ENCODE results near the gene ACTN4.

Gene ACTN4

DNA sequence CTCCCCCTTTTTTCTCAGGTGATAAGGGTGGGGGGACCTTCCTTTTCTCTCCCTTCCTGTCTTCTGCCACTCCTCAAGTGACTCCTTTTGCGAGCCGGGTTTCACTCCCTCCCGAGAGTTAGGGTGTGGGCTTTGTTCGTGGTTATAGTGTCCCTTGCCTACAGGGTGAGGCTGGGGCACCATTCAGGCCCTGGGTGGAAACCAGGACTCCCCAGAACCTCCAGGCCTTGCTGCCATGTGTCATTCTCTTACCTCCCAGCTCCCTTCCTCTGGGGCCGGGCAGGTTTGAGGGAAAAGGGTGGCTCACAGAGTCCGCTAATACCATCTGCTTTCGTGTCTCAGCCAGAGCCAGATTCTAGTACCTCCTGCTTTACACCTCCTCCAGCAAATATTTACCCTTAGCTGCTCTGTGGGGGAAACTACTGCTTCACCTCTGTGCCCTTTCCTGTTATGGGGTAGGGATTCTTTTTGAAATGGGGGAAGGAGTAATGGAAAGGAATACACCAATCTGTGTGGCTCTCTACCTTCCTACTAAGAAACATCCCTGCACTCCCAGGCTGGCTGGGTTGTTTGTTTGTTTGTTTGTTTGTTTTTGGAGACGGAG is 2.8 kb downstream of the ACTN4 start:
- Mint-ChIP-seq H3K4me3 (peak overlapping the region; percentile 91), H3K27ac (peak overlapping the region; percentile 93), H3K4me1 (peaks cover 69% of the 10 kb centered on the region), H3K9me3 (no peaks in the 10 kb centered on the region), H3K36me3 (peaks cover 44% of the 10 kb centered on the region)
- DNase-seq (ENCODE audit: low spot score in 2 of 2) = no peak
- ATAC-seq = no peak

GRCh38 chr19:38650911-38651584 is 3.6 kb downstream of the ACTN4 start:
- Mint-ChIP-seq H3K4me3 (peak overlapping the region; percentile 91), H3K27ac (peak overlapping the region; percentile 84), H3K9me3 (no peaks in the 10 kb centered on the region), H3K4me1 (peaks cover 76% of the 10 kb centered on the region), H3K36me3 (peaks cover 51% of the 10 kb centered on the region)
- DNase-seq (ENCODE audit: low spot score in 2 of 2) (no peak), ATAC-seq (no peak)

DNA sequence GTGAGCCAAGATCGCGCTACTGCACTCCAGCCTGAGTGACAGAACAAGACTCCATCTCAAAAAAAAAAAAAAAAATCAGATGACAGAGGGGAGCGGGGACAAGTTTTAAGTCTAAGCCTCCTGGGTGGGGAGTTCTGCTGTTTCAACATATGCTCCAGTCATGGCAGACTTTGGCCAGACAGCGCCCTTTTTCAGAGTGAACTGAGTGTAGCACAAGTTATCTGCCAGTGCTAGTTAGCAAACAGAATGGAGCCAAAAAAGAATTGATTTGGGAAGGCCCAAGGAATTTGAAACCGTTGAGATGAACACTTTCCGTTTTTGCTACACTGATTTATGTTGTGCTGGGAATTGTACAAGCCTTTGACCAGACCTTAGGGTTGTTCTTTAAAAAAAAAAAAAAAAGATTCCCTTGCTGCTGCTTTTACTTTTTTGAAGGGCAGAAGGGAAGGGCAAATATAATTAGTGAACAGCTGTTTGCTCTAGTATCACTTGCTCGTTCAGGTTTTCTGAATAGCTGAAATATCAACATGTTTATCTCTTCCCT is 5.7 kb downstream of the ACTN4 start:
- Mint-ChIP-seq H3K36me3 (peaks cover 62% of the 10 kb centered on the region), H3K4me3 (peak overlapping the region; percentile 91), H3K9me3 (no peaks in the 10 kb centered on the region), H3K4me1 (peaks cover 96% of the 10 kb centered on the region), H3K27ac (peak overlapping the region; percentile 98)
- DNase-seq (ENCODE audit: low spot score in 2 of 2) = no peak
- no peak for ATAC-seq

GRCh38 chr19:38654628-38655055 is 7.2 kb downstream of the ACTN4 start:
- Mint-ChIP-seq H3K27ac (peak overlapping the region; percentile 98), H3K9me3 (no peaks in the 10 kb centered on the region), H3K4me1 (peaks cover 86% of the 10 kb centered on the region), H3K4me3 (peak overlapping the region; percentile 63), H3K36me3 (peaks cover 66% of the 10 kb centered on the region)
- DNase-seq (ENCODE audit: low spot score in 2 of 2) (no peak), ATAC-seq (no peak)

DNA sequence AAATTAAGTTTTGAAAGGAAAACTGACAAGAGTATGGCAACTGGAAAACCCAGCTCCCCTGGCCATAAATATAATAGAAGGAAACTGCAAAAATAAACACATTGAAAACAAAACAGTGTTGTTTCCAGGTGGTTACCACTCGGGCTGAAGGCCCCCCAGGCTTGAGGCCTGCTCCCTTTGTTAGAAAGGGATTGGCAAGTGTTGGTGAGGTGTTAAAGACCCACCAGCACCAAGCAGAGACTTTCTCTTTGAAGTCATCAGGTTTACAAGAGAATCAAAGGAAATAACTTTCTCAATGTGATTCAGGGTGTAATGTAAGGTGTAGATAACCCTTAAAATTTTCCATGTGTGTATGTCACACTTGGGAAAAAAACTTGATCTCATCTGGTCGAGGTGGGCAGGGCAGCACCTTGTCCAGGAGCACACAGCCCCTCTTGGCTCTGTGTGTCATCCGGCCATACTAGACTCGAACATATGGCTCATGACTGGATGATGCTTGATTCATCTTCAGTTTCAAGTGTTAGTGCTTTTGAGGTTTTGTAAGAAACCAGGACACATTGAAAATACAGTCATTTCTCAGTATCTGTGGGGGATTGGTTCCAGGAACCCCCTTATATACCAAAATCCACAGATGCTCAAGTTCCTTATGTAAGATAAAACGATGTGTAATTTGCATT is 7.8 kb downstream of the ACTN4 start:
- peak overlapping the region; percentile 98 for H3K27ac Mint-ChIP-seq
- peak overlapping the region; percentile 63 for H3K4me3 Mint-ChIP-seq
- peaks cover 73% of the 10 kb centered on the region for H3K36me3 Mint-ChIP-seq
- ATAC-seq (peak; percentile 88), DNase-seq (ENCODE audit: low spot score in 2 of 2) (peak; percentile 18 to 68)
- H3K4me1 Mint-ChIP-seq = peaks cover 85% of the 10 kb centered on the region
- H3K9me3 Mint-ChIP-seq = no peaks in the 10 kb centered on the region

- ATAC-seq (no peak), DNase-seq (ENCODE audit: low spot score in 2 of 2) (no peak)
Measured at GRCh38 chr19:38656171-38656981, 8.9 kb downstream of the ACTN4 start.

DNA sequence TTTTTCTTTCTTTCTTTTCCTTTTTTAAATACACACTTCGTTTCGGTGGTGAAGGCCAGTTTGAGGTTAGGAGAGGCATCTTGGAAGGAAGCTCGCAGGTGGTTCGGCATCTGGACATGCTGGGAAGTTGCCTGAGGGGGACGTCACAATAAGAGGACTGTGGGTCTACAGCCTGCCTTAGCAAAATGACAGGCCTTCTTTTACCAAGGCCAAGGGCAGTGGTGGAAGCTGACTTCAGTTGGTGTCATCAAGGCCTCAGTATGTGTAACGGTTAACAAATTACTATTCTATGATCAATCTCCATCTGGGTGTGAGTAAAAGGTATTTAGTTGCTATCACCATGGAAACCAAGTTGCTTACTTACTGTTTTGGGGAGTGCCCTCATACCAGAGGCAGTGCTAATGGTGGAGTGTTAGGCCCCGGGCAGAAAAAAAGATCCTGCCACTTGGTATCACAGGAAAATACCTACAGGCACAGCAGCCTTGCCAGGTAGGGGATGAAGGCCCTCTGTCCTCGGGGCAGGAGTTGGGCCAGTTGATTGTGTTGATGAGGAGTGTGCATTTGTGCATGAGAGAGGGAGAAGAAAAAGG is 10.3 kb downstream of the ACTN4 start:
- H3K9me3 Mint-ChIP-seq = no peaks in the 10 kb centered on the region
- H3K4me3 Mint-ChIP-seq = peak overlapping the region; percentile 63
- peaks cover 81% of the 10 kb centered on the region for H3K4me1 Mint-ChIP-seq
- ATAC-seq (peak; percentile 86), DNase-seq (ENCODE audit: low spot score in 2 of 2) (peak in 1 of 2 donors; percentile 65)
- H3K36me3 Mint-ChIP-seq = peaks cover 89% of the 10 kb centered on the region
- peak overlapping the region; percentile 98 for H3K27ac Mint-ChIP-seq

More at GRCh38 chr19:38656171-38656981, 8.9 kb downstream of the ACTN4 start:
- peak overlapping the region; percentile 63 for H3K4me3 Mint-ChIP-seq
- H3K9me3 Mint-ChIP-seq = no peaks in the 10 kb centered on the region
- peaks cover 85% of the 10 kb centered on the region for H3K4me1 Mint-ChIP-seq
- H3K27ac Mint-ChIP-seq = peak overlapping the region; percentile 98
- H3K36me3 Mint-ChIP-seq = peaks cover 81% of the 10 kb centered on the region

GRCh38 chr19:38658462-38659306 is 11.2 kb downstream of the ACTN4 start:
- DNase-seq (ENCODE audit: low spot score in 2 of 2) (no peak), ATAC-seq (no peak)
- H3K36me3 Mint-ChIP-seq = peaks cover 86% of the 10 kb centered on the region
- H3K4me3 Mint-ChIP-seq = peak overlapping the region; percentile 63
- peak overlapping the region; percentile 98 for H3K27ac Mint-ChIP-seq
- H3K9me3 Mint-ChIP-seq = no peaks in the 10 kb centered on the region
- H3K4me1 Mint-ChIP-seq = peaks cover 81% of the 10 kb centered on the region

DNA sequence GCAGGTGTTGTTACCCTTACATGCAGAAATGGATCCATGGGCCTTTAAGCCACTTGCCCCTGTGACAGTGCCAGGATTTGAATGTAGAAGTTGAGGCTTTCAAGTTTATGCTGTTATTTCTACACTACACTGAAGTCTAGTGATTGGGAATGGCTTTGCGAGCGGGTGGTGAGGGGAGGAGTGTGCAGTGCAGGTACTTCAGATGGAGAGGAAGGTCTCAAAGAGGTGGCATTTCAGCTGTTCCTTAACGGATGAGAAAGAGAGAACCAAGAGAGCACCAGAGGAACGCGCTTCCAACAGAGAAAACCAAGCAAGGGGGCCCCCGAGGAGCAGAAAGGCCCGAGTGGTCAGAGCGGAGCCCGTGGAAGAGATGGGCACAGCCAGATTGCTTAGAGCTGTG is 13.3 kb downstream of the ACTN4 start:
- Mint-ChIP-seq H3K4me3 (no peak overlapping the region), H3K4me1 (peaks cover 80% of the 10 kb centered on the region), H3K27ac (peak overlapping the region; percentile 58), H3K36me3 (peaks cover 71% of the 10 kb centered on the region), H3K9me3 (no peaks in the 10 kb centered on the region)
- DNase-seq (ENCODE audit: low spot score in 2 of 2) (no peak), ATAC-seq (no peak)

- Mint-ChIP-seq H3K4me3 (no peak overlapping the region), H3K27ac (peak overlapping the region; percentile 58), H3K9me3 (no peaks in the 10 kb centered on the region), H3K4me1 (peaks cover 80% of the 10 kb centered on the region), H3K36me3 (peaks cover 69% of the 10 kb centered on the region)
- no peak for ATAC-seq
- no peak for DNase-seq (ENCODE audit: low spot score in 2 of 2)
Measured at GRCh38 chr19:38661136-38661535, 13.7 kb downstream of the ACTN4 start.

DNA sequence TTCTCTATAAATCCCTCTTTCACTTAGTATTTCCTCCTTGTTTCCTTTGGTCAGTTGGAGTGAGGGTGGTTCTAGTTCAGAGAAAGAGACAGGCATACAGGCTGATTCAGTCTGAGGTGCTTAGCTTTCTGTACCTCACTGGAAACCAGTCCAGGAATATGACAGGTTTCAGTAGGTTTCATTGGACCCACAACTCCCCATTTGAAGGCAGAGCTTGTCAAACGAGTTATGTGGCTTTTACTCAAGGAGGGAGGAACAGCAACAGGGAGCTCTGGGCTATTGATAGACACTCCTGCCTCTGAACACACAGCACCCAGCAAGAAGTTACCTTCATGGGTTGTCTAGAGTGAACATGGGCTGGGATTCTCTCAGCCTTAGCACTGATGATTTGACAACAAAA is 14.5 kb downstream of the ACTN4 start:
- H3K27ac Mint-ChIP-seq = peak overlapping the region; percentile 61
- no peak for DNase-seq (ENCODE audit: low spot score in 2 of 2)
- peaks cover 62% of the 10 kb centered on the region for H3K36me3 Mint-ChIP-seq
- ATAC-seq = no peak
- no peaks in the 10 kb centered on the region for H3K9me3 Mint-ChIP-seq
- H3K4me1 Mint-ChIP-seq = peaks cover 80% of the 10 kb centered on the region
- H3K4me3 Mint-ChIP-seq = no peak overlapping the region

GRCh38 chr19:38662537-38663155 is 15.2 kb downstream of the ACTN4 start:
- peak overlapping the region; percentile 61 for H3K27ac Mint-ChIP-seq
- H3K4me1 Mint-ChIP-seq = peaks cover 79% of the 10 kb centered on the region
- DNase-seq (ENCODE audit: low spot score in 2 of 2) (no peak), ATAC-seq (no peak)
- H3K9me3 Mint-ChIP-seq = no peaks in the 10 kb centered on the region
- H3K4me3 Mint-ChIP-seq = no peak overlapping the region
- H3K36me3 Mint-ChIP-seq = peaks cover 61% of the 10 kb centered on the region

DNA sequence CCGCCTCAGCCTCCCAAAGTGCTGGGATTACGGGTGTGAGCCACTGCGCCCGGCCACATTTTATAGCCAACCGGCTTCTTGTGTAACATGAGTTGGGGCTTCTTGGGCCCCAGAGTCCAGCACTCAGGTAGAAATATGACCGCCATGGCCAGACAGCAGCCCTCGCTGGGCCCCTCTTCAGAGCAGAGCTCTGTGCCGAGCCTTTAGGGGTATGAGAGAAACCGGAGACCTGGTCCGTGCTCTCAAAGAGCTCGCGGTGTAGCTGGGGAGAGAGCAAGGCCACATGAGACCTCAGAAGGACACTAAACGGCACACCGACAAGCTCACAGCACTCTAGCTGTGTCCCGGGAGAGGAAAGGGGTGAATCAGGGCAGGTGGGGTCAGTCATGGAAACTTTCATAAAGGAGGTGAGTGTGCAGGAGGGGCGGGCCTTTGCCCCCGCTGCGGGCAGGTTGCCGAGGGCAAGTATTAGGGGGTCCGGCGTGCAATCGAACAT is 15.8 kb downstream of the ACTN4 start:
- Mint-ChIP-seq H3K4me3 (no peak overlapping the region), H3K36me3 (peaks cover 61% of the 10 kb centered on the region), H3K27ac (no peak overlapping the region), H3K4me1 (peaks cover 79% of the 10 kb centered on the region), H3K9me3 (no peaks in the 10 kb centered on the region)
- ATAC-seq (no peak), DNase-seq (ENCODE audit: low spot score in 2 of 2) (no peak)

Data from stimulated activated effector memory CD8-positive, alpha-beta T cell treated with anti-CD3 and anti-CD28 coated beads, Interleukin-12 subunit alpha, Interleukin-12 subunit beta, amount 100 ng/mL, for 72 hours (primary cell).